Stimulated activated CD8-positive, alpha-beta memory T cell treated with anti-CD3 and anti-CD28 coated beads, Interleukin-15, amount 100 ng/mL, for 1 hour (primary cell): Measurements from ENCODE around the gene ZFP57.
"Not testable (repeated sequence)": the region's sequence is repeated elsewhere in the genome, so short reads cannot be mapped to it uniquely, and the experiment has no call there.

Source experiments
- DNase-seq: peaks from one replicate; pipeline ENCODE4 v3.0.0-alpha.2; 2020; ENCODE audit warnings: low read depth

ZFP57 gene

GRCh38 chr6:29696147-29697125, 15.5 kb upstream of the ZFP57 start:
- DNase-seq = no peak

- DNase-seq = no peak
These were observed 13.7 kb upstream of the ZFP57 start for GRCh38 chr6:29694637-29695036.

- DNase-seq = no peak
These were observed 4.9 kb upstream of the ZFP57 start for GRCh38 chr6:29685718-29686326.

- no peak for DNase-seq
These were observed 859 bp upstream of the ZFP57 start for GRCh38 chr6:29681811-29682210.

GRCh38 chr6:29680416-29680815, 536 bp downstream of the ZFP57 start:
- DNase-seq = no peak

- no peak for DNase-seq
These were observed 990 bp downstream of the ZFP57 start for GRCh38 chr6:29679962-29680361.

GRCh38 chr6:29678114-29678513, 2.8 kb downstream of the ZFP57 start:
- no peak for DNase-seq

- no peak for DNase-seq
These were observed 3.9 kb downstream of the ZFP57 start for GRCh38 chr6:29676981-29677601.

- DNase-seq = no peak
These were observed 5.4 kb downstream of the ZFP57 start for GRCh38 chr6:29675561-29675960.

GRCh38 chr6:29674008-29674407, 6.9 kb downstream of the ZFP57 start:
- DNase-seq = no peak

- no peak for DNase-seq
These were observed 7.8 kb downstream of the ZFP57 start for GRCh38 chr6:29673161-29673560.

GRCh38 chr6:29672116-29672515, 8.8 kb downstream of the ZFP57 start:
- DNase-seq = not testable (repeated sequence)

GRCh38 chr6:29671026-29671425, 9.9 kb downstream of the ZFP57 start:
- DNase-seq = no peak

- DNase-seq = no peak
These were observed 13.8 kb downstream of the ZFP57 start for GRCh38 chr6:29667158-29667557.

- no peak for DNase-seq
These were observed 14.2 kb downstream of the ZFP57 start for GRCh38 chr6:29666826-29667130.

- DNase-seq = no peak
These were observed 14.8 kb downstream of the ZFP57 start for GRCh38 chr6:29665942-29666825.

GRCh38 chr6:29663300-29664042, 17.5 kb downstream of the ZFP57 start:
- DNase-seq = no peak

- not testable (repeated sequence) for DNase-seq
These were observed 19.3 kb downstream of the ZFP57 start for GRCh38 chr6:29661502-29662141.

GRCh38 chr6:29661071-29661470, 19.9 kb downstream of the ZFP57 start:
- DNase-seq = no peak

GRCh38 chr6:29656798-29657197, 24.2 kb downstream of the ZFP57 start, which contains the start of gene MOG:
TSS of gene MOG (plus strand) at chr6:29657092. CDS start at chr6:29657210, 118 bp downstream.
- DNase-seq = no peak

- DNase-seq = no peak
These were observed 24.8 kb downstream of the ZFP57 start for GRCh38 chr6:29656157-29656556.
